Stomach (tissue), 9 donors: ENCODE data around the gene RPH3AL. TPM values are rescaled to one million over a fixed set of nuclear protein-coding genes. Genes with fewer than 3 reads are reported as not detected.

Experiments used
- DNase-seq, 2 donors: peaks; one replicate each; pipeline versions ENCODE4 v3.0.0 to v3.0.0-alpha.2; 2013 to 2019
- H3K27ac ChIP-seq, 5 donors: fragments of 200-600 bp in 4 of 5; sonication (generic) in 4 of 5; one replicate each; pipeline ENCODE4 v1.5.1; 2013 to 2019; ENCODE audit warnings: mild to moderate bottlenecking in 1 of 5, moderate library complexity in 1 of 5
- H3K27me3 ChIP-seq, 3 donors: fragments of 200-600 bp; sonication (generic); one replicate each; pipeline ENCODE4 v1.5.1; 2017 to 2019; ENCODE audit warnings: mixed run types in 1 of 3
- H3K36me3 ChIP-seq, 4 donors: fragments of 200-600 bp; sonication (generic); 1 replicate in 3 of 4; 2 replicates in 1 of 4; pipeline ENCODE4 v1.5.1; 2016 to 2019
- H3K4me1 ChIP-seq, 4 donors: fragments of 200-600 bp; sonication (generic); one replicate each; pipeline ENCODE4 v1.5.1; 2016 to 2019
- H3K4me3 ChIP-seq, 4 donors: fragments of 200-600 bp; sonication (generic) in 3 of 4; one replicate each; pipeline ENCODE4 v1.5.1; 2016 to 2019; ENCODE audit warnings: mild to moderate bottlenecking in 1 of 4
- H3K9me3 ChIP-seq, 4 donors: fragments of 200-600 bp; sonication (generic); one replicate each; pipeline ENCODE4 v1.5.1; 2016 to 2019
- EP300 ChIP-seq: sonication (generic); formaldehyde crosslinking; IDR thresholded peaks from one replicate; pipeline ENCODE4 v1.6.1; 2017; ENCODE audit warnings: antibody characterized with exemption
- POLR2A ChIP-seq, 4 donors: fragments of 450-650 bp; IDR thresholded peaks; one replicate each; pipeline ENCODE4 v1.6.1; 2016; ENCODE audit warnings: antibody characterized with exemption in 4 of 4, control low read depth in 2 of 4, mild to moderate bottlenecking in 1 of 4, moderate library complexity in 1 of 4
- POLR2AphosphoS5 ChIP-seq, 3 donors: sonication (generic); formaldehyde crosslinking; IDR thresholded peaks; one replicate each; pipeline ENCODE4 v1.6.1; 2016; ENCODE audit warnings: antibody characterized with exemption in 3 of 3
- WGBS, 5 donors: extraction: QIAGEN DNeasy Blood & Tissue Kit in 3 of 5; methylation state at CpG; one replicate each; pipeline versions ENCODE4 v1.1.5 to v1.1.7; 2013 to 2018; 5-methylcytosine and 5-hydroxymethylcytosine counted together
- intact Hi-C: fragments of 100-400 bp; cut with DNase I; formaldehyde crosslinking; loops from one replicate; pipeline ENCODE4 v1.15.1; 2023; ENCODE audit warnings: low total_unique reads
- polyA plus RNA-seq, 3 donors: library from polyadenylated mRNA; stranded (reverse); fragments of 200-250 nt; gene quantifications; one replicate each; pipeline ENCODE4 v1.2.3, GENCODE V29; 2013
- total RNA-seq, 5 donors: library from RNA; depleted of rRNA; stranded (reverse); fragments of >200 nt; gene quantifications; one replicate each; pipeline versions ENCODE4 v1.1.0 to v1.2.3, GENCODE V29; 2014 to 2016
- TF ChIP-seq, protein P1 (sequence below), 7 experiments: fragments of 450-650 bp in 4 of 7; fragments of 200-600 bp in 3 of 7; sonication (generic) in 3 of 7; IDR thresholded peaks; one replicate each; pipeline ENCODE4 v1.5.1; 2016 to 2019; ENCODE audit warnings: antibody characterized with exemption in 7 of 7, control low read depth in 2 of 7, mild to moderate bottlenecking in 1 of 7
- donor health status: healthy with polysubstance abuse.
- donor health status: Bipolar disorder and iron deficiency.
- donor health status: healthy.

RPH3AL gene
- total and polyA plus RNA-seq, 8 donors, result 4.9 to 38.5 (median 17.4) TPM

DNA sequence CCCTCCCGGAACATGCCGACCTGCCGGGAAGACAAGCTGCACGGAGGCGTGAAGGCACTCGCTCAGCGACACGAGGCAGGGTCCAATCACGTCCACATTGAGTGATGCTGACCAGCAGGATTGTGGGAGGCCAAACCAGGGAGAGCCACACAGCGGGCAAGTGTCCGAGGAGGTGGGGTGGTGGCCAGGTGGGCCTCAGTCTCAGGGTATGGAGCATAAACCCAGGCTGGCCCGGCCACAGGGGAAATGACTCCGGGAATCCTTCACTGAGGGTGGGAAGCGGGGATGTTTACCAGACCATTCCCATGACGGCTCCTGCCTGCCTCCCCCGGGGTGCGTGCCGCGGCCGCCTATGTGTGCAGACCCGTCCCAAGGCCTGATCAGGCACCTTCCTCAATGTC, 62.5 kb downstream of the RPH3AL start:
- DNase-seq, result no peak
- Histone ChIP-seq H3K4me3 (no peak overlapping the region), H3K9me3 (no peaks in the 10 kb centered on the region), H3K27ac (no peak overlapping the region), H3K36me3 (peaks cover 0 to 28% (median 13%) of the 10 kb centered on the region in 4 donors), H3K27me3 (peaks cover 0 to 5% (median 0%) of the 10 kb centered on the region in 3 donors), H3K4me1 (no peaks in the 10 kb centered on the region)
- intact Hi-C loops, result no loop called here
- no peak for TF ChIP-seq POLR2A (IDR thresholded peaks at IDR 0.05)
- TF ChIP-seq POLR2AphosphoS5 (IDR thresholded peaks at IDR 0.05), result no peak
- TF ChIP-seq, protein P1, sequence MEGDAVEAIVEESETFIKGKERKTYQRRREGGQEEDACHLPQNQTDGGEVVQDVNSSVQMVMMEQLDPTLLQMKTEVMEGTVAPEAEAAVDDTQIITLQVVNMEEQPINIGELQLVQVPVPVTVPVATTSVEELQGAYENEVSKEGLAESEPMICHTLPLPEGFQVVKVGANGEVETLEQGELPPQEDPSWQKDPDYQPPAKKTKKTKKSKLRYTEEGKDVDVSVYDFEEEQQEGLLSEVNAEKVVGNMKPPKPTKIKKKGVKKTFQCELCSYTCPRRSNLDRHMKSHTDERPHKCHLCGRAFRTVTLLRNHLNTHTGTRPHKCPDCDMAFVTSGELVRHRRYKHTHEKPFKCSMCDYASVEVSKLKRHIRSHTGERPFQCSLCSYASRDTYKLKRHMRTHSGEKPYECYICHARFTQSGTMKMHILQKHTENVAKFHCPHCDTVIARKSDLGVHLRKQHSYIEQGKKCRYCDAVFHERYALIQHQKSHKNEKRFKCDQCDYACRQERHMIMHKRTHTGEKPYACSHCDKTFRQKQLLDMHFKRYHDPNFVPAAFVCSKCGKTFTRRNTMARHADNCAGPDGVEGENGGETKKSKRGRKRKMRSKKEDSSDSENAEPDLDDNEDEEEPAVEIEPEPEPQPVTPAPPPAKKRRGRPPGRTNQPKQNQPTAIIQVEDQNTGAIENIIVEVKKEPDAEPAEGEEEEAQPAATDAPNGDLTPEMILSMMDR (IDR thresholded peaks at IDR 0.05), result no peak
- 94 to 97% (median 95%) methylated on average over 21 of the region's 21 CpGs for WGBS, 5 donors

DNA sequence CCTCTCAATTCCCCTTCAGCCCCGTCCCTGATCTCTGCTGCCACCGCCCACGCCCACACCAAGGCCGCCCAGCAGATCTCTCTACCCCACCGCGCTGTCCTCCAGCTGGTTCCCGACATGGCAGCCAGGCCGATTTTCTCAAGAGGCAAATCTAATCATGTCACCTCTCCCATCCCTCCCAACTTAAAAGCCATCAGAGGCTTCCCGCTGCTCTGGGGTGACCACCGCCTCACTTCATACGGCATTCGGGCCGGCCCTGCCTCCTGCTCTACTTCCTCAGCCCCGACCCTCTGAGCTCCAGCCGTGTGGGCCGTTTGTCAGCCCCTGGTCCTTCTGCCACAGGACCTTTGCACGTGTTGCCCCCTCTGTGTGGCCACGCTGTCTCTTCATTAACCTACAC, 63.2 kb downstream of the RPH3AL start:
- Histone ChIP-seq H3K4me3 (no peak overlapping the region), H3K27ac (no peak overlapping the region), H3K36me3 (peaks cover 0 to 29% (median 13%) of the 10 kb centered on the region in 4 donors), H3K9me3 (no peaks in the 10 kb centered on the region), H3K27me3 (peaks cover 0 to 5% (median 0%) of the 10 kb centered on the region in 3 donors), H3K4me1 (no peaks in the 10 kb centered on the region)
- TF ChIP-seq POLR2A (IDR thresholded peaks at IDR 0.05), result no peak
- TF ChIP-seq, protein P1 (IDR thresholded peaks at IDR 0.05), result no peak
- no peak for TF ChIP-seq EP300
- no peak for TF ChIP-seq POLR2AphosphoS5 (IDR thresholded peaks at IDR 0.05)
- no peak for DNase-seq
- 91 to 94% (median 93%) methylated on average over 18 of the region's 18 CpGs for WGBS, 5 donors
- intact Hi-C loops, result no loop called here

DNA sequence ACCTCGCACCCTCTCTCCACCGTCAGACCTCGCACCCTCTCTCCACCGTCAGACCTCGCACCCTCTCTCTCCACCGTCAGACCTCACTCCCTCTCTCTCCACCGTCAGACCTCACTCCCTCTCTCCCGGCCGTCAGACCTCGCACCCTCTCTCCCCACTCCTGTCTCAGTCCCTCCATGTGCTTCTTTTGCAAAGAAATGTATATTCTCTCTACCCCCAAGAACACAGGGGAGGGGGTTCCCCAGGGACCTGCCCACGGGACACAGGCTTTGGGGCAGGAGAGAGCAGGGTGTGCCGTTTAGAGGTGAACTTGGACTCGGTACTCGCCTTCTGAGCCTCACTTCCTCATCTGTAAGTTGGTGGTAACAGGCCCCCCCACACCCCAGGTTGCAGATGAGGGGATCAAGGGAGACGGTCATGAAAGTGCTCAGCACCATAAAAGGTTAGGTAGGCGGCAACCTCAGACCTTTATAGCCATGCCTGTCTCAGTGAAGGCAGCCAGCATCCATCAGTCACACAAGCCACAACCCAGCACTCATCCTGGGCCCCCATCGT, 63.7 kb downstream of the RPH3AL start:
- Histone ChIP-seq H3K4me3 (no peak overlapping the region), H3K27me3 (peaks cover 0 to 5% (median 0%) of the 10 kb centered on the region in 3 donors), H3K27ac (no peak overlapping the region), H3K36me3 (peaks cover 0 to 27% (median 13%) of the 10 kb centered on the region in 4 donors), H3K9me3 (no peaks in the 10 kb centered on the region), H3K4me1 (no peaks in the 10 kb centered on the region)
- TF ChIP-seq, protein P1 (IDR thresholded peaks at IDR 0.05), result no peak
- TF ChIP-seq POLR2AphosphoS5 (IDR thresholded peaks at IDR 0.05) (no peak), POLR2A (IDR thresholded peaks at IDR 0.05) (no peak), EP300 (no peak)
- no peak for DNase-seq
- WGBS, 5 donors, result 71 to 86% (median 82%) methylated on average over 11 to 14 of the region's 17 CpGs
- intact Hi-C loops, result no loop called here

DNA sequence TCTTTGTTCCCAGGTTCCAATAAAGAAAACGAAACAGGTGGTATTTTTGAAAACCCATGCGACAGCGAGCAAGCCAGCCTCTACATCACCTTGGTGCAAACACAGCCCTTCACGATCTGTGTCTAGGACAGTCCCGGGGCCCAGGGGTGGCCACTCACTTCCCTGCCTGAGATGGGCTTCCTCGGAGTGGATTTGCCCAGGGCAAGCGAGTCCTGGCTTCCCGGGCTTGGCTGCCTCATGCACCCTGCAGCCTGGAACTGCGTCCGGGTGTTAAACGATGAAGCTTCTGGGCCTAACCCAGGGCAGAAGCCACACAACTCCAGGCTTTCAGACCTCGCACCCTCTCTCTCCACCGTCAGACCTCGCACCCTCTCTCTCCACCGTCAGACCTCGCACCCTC, 66.0 kb downstream of the RPH3AL start:
- H3K27me3 ChIP-seq, result no peaks in the 10 kb centered on the region
- no peak for DNase-seq
- WGBS, 5 donors, result 81 to 91% (median 88%) methylated on average over 11 to 15 of the region's 16 CpGs

More for the DNA sequence above, 66.0 kb downstream of the RPH3AL start:
- TF ChIP-seq, protein P1 (IDR thresholded peaks at IDR 0.05), result no peak
- TF ChIP-seq POLR2AphosphoS5 (IDR thresholded peaks at IDR 0.05) (no peak), EP300 (no peak), POLR2A (IDR thresholded peaks at IDR 0.05) (no peak)
- no peak overlapping the region for H3K4me3 ChIP-seq
- H3K4me1 ChIP-seq, result no peaks in the 10 kb centered on the region
- no peaks in the 10 kb centered on the region for H3K9me3 ChIP-seq
- H3K36me3 ChIP-seq, result peaks cover 0 to 34% (median 17%) of the 10 kb centered on the region in 4 donors
- intact Hi-C loops, result no loop called here
- no peak overlapping the region for H3K27ac ChIP-seq
